Activated CD4-positive, alpha-beta memory T cell treated with anti-CD3 and anti-CD28 coated beads for 36 hours (primary cell): ENCODE measurements around the gene RPS2. TPM values are rescaled to one million over a fixed set of nuclear protein-coding genes. Genes with fewer than 3 reads are reported as not detected.

ENCODE experiments used
- CTCF ChIA-PET: fragments of 350-600 bp; sonication (Branson Sonifier 250); formaldehyde crosslinking; loops from one replicate; lab custom pipeline; 2021; ENCODE audit warnings: antibody characterized with exemption, inconsistent platforms; lab: Charles Lee
- POLR2A ChIA-PET: fragments of 350-600 bp; sonication (Branson Sonifier 250); formaldehyde crosslinking; loops from one replicate; lab custom pipeline; 2021; ENCODE audit warnings: antibody characterized with exemption; lab: Charles Lee
- DNase-seq: peaks from one replicate; pipeline ENCODE4 v3.0.0-alpha.2; 2020
- H3K27ac Mint-ChIP-seq: one replicate; pipeline ENCODE4 v1.8.0; 2021; ENCODE audit warnings: mixed read lengths
- H3K27me3 Mint-ChIP-seq: one replicate; pipeline ENCODE4 v1.8.0; 2021; ENCODE audit warnings: mixed read lengths
- H3K36me3 Mint-ChIP-seq: one replicate; pipeline ENCODE4 v1.8.0; 2021; ENCODE audit warnings: mixed read lengths
- H3K4me1 Mint-ChIP-seq: one replicate; pipeline ENCODE4 v1.8.0; 2021; ENCODE audit warnings: low read depth, mixed read lengths
- H3K4me3 Mint-ChIP-seq: one replicate; pipeline ENCODE4 v1.8.0; 2021; ENCODE audit warnings: mild to moderate bottlenecking, mixed read lengths
- H3K9me3 Mint-ChIP-seq: one replicate; pipeline ENCODE4 v1.8.0; 2021; ENCODE audit warnings: mixed read lengths
- intact Hi-C: fragments of 100-400 bp; cut with micrococcal nuclease; formaldehyde crosslinking; loops from one replicate; pipeline ENCODE4 v1.15.1; 2023
- total RNA-seq, 2 experiments: library from RNA; stranded (reverse); gene quantifications; one replicate each; pipeline ENCODE4 v1.2.3, GENCODE V29; 2021

The RPS2 gene
- total RNA-seq, 2 experiments from 2014 or later: 5,123 to 5,136 TPM

DNA sequence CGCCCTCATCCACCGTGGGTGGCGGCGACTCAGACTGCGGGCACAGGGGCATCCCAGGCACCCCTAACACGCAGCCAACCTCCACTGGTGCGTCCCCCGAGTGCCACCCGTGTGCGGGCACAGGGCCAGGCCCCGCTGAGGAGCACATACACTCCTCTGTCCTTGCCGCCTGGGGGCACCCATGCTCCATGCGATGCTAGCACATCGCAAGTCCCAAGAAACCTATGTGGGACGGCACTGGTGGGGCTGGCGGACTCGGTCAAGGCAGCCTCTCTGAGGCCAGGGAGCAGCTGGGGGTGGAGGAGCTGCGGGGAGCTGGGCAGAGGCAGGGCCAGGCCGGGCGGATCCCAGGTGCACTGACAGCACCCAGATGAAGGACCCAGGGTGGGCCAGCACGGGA, 41.0 kb upstream of the RPS2 start:
- H3K4me1 Mint-ChIP-seq: peaks cover 41% of the 10 kb centered on the region
- H3K27ac Mint-ChIP-seq: no peak overlapping the region
- peaks cover 28% of the 10 kb centered on the region for H3K36me3 Mint-ChIP-seq
- POLR2A ChIA-PET: interaction anchor here (1.0 kb wide), 1 partner anchor 21 kb away, joined by 5 read pairs; no protein-coding TSS in a partner anchor
- H3K9me3 Mint-ChIP-seq: no peaks in the 10 kb centered on the region
- CTCF ChIA-PET: interaction anchor here (1.1 to 2.1 kb wide), 2 partner anchors 135 to 145 kb away, joined by 3 to 25 read pairs; no protein-coding TSS in a partner anchor
- H3K27me3 Mint-ChIP-seq: no peaks in the 10 kb centered on the region
- no peak overlapping the region for H3K4me3 Mint-ChIP-seq
- intact Hi-C loops: no loop called here
- no peak for DNase-seq

DNA sequence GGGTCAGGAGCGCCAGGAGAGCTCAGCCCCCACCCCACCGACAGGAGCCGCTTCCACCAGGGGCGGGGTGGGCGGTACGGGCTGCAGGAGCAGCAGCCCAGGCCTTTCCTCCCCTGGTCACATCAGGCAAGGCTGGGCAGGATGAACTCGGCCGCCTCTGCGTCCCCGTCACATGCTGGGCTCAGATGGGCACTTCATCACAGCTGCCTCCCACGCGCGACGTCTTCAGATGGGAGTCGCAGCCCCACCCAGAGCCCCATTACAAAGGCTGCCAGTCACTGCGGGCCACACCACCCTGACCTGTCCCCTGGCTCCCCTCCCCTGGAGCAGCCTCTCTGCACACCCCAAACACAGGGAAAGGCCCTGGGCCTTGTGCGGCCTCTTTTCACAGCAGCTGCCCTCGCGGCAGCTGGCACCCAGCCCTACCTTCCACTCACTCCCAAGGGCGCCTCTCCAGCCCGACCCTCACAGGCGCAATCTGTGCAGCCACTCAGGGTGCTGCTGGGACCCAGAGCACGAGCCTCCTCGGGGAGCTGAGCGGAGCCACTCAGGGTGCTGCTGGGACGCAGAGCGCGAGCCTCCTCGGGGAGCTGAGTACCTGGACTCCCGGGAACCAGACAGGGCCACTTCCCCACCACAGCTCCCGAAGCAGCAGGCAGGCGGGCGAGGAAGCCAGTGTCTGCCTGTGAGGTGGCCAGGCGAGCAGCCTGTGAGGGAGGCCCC, 40.3 kb upstream of the RPS2 start:
- no peaks in the 10 kb centered on the region for H3K27me3 Mint-ChIP-seq
- peaks cover 24% of the 10 kb centered on the region for H3K36me3 Mint-ChIP-seq
- H3K27ac Mint-ChIP-seq: no peak overlapping the region
- ChIA-PET POLR2A (interaction anchor here (1.4 kb wide), 1 partner anchor 40 kb away, joined by 5 read pairs; the partner anchor contains the start of gene RPS2), CTCF (interaction anchor here (0.7 to 2.1 kb wide), 16 partner anchors 9 to 461 kb away, joined by 3 to 25 read pairs (median 7); partner anchors contain the start of genes GFER, NPW, SYNGR3 and TRAF7)
- intact Hi-C loops: no loop called here
- no peaks in the 10 kb centered on the region for H3K9me3 Mint-ChIP-seq
- H3K4me3 Mint-ChIP-seq: no peak overlapping the region
- DNase-seq: no peak
- peaks cover 37% of the 10 kb centered on the region for H3K4me1 Mint-ChIP-seq

DNA sequence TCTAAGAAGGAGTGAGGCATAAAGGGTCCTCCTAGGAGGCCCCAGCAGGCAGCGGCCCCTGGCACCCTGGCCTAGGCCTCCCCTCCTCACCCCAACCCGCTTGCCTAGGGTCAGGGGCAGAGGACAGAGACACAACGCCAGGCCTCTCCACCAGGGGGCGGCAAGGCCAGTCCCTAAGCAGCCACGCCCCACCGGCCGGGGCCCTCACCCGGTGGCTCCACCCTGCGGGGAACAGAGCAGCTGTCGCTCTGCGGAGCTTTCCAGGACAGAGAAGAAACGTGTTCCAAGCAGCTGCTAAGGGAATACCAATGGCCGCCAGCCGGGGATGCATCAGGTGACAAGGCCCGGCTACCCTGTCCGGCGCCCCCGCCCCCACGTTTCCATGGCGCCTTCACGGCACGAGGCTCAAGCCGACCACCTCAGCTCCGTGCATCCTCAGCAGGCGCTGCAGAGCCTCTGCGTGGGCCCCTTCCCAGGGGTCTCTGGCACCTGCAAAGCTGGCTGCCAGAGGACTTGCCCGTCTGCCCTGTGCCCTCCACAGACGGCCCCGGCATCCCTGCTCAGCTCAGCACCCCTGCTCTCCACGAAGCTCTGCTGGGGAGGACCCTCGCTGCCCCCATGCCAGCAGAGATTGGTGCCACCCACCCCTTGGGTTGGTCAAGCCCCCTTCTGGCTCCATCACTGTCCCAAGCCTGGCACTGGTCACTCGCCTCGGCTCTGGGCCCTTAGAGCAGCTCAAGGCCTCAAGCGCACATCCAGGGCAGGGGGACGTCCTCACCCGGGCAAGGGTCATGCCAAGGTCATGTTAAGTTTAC, 39.4 kb upstream of the RPS2 start:
- peaks cover 26% of the 10 kb centered on the region for H3K36me3 Mint-ChIP-seq
- H3K4me3 Mint-ChIP-seq: no peak overlapping the region
- POLR2A ChIA-PET: interaction anchor here (0.9 to 1.4 kb wide), 3 partner anchors 13 to 40 kb away, joined by 3 to 5 read pairs (median 3); partner anchors contain the start of genes RPS2 and SYNGR3
- DNase-seq: peak; percentile 92
- intact Hi-C loops: no loop called here
- CTCF ChIA-PET: interaction anchor here (0.6 to 2.1 kb wide), 32 partner anchors 8 to 532 kb away, joined by 3 to 25 read pairs (median 6); partner anchors contain the start of genes GFER, MSRB1, NPW and NTHL1
- peaks cover 37% of the 10 kb centered on the region for H3K4me1 Mint-ChIP-seq
- no peak overlapping the region for H3K27ac Mint-ChIP-seq
- H3K9me3 Mint-ChIP-seq: no peaks in the 10 kb centered on the region
- H3K27me3 Mint-ChIP-seq: no peaks in the 10 kb centered on the region

DNA sequence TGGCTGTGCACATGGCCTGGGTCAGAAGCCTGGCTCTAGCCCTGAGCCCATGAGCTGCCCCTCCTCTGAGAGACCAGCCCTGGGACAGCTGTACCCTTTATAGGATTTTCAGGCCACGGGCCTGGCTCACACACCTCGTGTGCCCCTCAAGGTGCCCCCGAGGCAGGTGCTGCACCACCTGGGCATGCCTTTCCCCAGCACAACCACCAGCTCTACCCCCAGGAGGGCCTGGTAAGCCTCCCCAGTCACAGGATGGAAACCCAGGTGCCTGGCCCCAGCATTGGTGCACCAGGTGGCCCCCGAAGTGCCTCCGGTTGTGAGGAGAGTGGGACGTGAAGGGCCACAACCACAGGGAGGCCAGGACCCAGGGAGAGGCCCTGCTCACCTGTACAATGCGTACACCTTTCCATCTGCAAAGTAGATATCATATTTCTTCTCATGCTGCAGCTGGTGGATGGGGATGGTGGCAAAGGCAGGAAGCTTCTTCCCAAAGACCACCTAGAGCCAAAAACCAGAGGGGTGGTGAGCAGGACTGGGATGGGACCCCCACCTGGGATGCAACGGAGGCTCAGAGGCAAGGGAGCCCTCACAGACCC, 38.7 kb upstream of the RPS2 start:
- POLR2A ChIA-PET: interaction anchor here (0.5 to 1.0 kb wide), 3 partner anchors 12 to 353 kb away, joined by 3 to 6 read pairs (median 3); partner anchors contain the start of gene SYNGR3
- no peak for DNase-seq
- H3K27me3 Mint-ChIP-seq: no peaks in the 10 kb centered on the region

DNA sequence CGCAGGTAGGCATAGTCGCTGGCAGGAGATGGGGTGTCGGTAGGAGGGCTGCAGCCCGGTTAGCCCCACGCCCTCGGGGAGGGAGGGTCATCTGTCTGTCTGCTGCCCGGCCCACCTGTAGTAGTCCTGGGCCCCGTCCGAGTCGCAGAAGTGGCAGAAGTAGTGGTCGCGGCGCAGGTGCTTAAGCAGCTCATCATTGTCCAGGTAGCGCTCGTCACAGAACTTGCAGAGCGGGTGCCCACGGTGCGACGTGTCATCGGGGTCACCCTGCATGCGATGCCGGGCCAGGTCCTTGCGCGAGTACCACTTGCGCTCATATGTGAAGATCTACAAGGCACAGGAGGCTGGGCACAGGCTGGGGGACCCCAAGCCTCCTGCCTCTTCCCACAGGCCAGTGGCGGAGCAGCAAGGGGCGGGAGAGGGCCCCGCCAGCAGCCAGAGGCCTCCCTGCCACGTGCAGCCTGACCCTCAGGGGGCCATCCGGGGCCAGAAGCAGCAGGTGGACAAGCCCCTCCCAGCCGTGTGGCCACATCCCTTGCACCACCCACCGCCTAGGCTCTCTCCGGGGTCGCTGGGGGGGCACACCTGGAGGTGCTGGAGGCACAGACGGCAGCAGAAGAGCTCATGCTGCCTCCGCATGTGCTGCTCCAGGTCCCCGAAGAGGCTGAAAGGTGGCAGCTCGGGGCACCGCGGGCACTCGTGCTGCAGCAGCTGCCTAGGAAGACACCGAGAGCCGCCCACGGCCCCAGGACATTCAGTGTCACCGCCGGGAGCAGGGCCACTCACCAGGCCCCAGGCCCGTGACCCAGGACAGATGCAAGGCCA, 38.0 kb upstream of the RPS2 start:
- intact Hi-C loops: no loop called here
- POLR2A ChIA-PET: interaction anchor here (0.5 to 1.0 kb wide), 2 partner anchors 13 to 354 kb away, joined by 3 to 6 read pairs; partner anchors contain the start of gene SYNGR3

More for the DNA sequence above, 38.7 kb upstream of the RPS2 start:
- Mint-ChIP-seq H3K9me3 (no peaks in the 10 kb centered on the region), H3K4me3 (no peak overlapping the region), H3K36me3 (peaks cover 23% of the 10 kb centered on the region), H3K27ac (no peak overlapping the region), H3K4me1 (peaks cover 32% of the 10 kb centered on the region)
- intact Hi-C loops: no loop called here
- CTCF ChIA-PET: interaction anchor here (0.9 to 2.1 kb wide), 27 partner anchors 7 to 533 kb away, joined by 3 to 25 read pairs (median 6); partner anchors contain the start of genes GFER, MSRB1, NPW and NTHL1

DNA sequence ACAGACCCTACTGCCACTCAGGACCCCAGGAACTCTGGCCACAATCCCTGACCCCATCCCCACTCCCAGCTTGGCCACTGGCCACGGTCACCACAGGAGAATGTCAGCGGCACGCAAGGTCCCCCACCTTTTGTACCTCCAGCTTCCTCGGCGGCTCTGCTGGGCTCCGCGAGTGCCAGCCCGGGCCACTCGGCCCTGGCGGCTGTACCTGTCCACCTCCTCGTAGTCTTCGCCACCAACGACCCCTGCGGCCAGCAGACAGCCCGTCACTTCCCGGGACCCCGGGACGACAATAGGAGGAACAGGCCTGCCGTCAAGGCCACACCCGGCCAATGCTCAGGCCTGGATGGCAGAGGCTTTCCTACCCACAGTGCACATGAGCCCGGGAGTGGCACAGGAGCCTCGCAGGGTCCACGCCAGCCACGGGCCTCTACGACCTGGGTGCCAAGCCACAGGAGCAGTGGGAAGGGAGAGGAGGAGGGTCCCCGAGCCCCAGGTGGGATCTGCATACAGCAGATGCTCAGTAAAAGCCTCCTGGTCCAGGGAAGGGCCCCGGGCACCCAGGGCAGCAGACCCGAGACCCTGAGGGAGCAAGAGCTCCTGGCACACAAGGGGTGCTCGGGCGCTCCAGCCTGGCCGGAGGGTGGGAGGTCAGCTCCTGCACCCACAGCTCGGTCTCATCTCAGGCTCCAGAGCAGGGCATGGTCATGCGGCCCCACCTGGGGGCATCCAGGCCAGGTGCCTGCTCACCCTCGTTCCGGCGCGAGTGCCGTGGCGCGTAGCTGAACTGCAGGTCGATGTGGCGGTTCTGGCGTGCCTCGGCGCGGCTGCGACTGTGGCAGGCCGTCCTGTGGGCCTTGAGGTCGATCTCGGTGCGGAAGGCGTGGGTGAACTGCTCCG, 37.1 kb upstream of the RPS2 start:
- H3K27me3 Mint-ChIP-seq: no peaks in the 10 kb centered on the region
- H3K4me3 Mint-ChIP-seq: no peak overlapping the region
- no peak for DNase-seq
- ChIA-PET CTCF (no interaction called here), POLR2A (no interaction called here)
- peaks cover 18% of the 10 kb centered on the region for H3K4me1 Mint-ChIP-seq
- intact Hi-C loops: no loop called here
- H3K27ac Mint-ChIP-seq: no peak overlapping the region
- H3K9me3 Mint-ChIP-seq: no peaks in the 10 kb centered on the region
- peaks cover 25% of the 10 kb centered on the region for H3K36me3 Mint-ChIP-seq

More for the DNA sequence above, 38.0 kb upstream of the RPS2 start:
- Mint-ChIP-seq H3K27me3 (no peaks in the 10 kb centered on the region), H3K9me3 (no peaks in the 10 kb centered on the region), H3K4me1 (peaks cover 26% of the 10 kb centered on the region), H3K4me3 (no peak overlapping the region), H3K36me3 (peaks cover 23% of the 10 kb centered on the region), H3K27ac (no peak overlapping the region)
- no peak for DNase-seq
- CTCF ChIA-PET: interaction anchor here (0.9 to 2.1 kb wide), 11 partner anchors 9 to 152 kb away, joined by 3 to 18 read pairs (median 6); partner anchors contain the start of genes GFER, NTHL1, RNF151 and SYNGR3

DNA sequence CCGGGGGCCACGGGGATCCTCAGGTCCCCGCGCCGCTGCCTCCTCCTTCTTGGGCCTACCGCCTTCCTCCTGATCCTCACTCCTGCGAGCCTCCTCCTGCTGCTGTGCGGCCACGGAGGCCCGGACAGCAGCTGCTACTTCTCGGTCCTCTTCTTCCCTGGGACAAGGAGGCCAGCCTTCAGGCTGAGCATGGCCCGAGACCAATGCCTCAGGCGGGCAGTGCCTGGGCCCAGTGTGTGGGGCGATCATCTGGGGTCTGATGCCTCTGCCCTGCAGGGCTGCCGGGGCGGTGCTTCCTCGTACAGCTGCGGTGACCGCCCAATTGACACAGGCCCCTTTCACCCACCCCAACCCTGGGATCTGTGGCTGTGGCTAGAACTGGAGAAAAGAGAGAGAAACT, 36.4 kb upstream of the RPS2 start:
- ChIA-PET POLR2A (no interaction called here), CTCF (no interaction called here)
- Mint-ChIP-seq H3K36me3 (peaks cover 24% of the 10 kb centered on the region), H3K4me1 (peaks cover 14% of the 10 kb centered on the region), H3K4me3 (no peak overlapping the region), H3K27me3 (no peaks in the 10 kb centered on the region), H3K27ac (no peak overlapping the region), H3K9me3 (no peaks in the 10 kb centered on the region)
- intact Hi-C loops: no loop called here
- DNase-seq: no peak

DNA sequence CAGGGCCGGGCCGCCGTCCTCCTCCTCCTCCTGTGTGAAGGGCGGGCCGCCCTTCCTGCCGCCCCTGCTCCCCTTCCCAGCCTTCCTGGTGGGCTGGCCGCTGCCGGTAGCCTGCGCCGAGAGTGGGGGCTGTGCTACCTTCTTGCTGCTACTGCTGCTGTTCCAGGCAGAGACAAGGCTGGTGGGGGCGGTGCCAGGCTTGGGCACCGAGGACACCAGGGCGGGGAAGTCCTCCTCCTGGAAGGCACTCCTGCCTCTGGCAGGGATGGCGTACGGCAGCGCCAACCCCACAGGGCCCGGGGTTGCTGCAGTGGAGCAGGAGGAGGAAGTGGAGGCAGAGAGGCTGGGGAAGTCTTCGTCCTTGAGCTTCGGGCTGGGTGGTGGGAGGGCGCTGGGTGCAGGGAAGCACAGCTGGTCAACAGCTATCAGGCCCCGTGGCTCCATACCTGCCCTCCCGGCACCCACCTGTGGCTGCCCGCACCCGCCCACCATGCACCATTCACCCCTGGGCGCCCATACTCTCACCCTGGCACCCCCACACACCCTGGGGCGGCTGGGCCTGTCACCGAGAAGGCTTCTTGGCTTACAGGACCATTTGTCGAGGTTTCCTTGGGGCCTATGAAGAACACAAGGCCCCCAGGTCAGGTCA, 35.4 kb upstream of the RPS2 start:
- Mint-ChIP-seq H3K27me3 (no peaks in the 10 kb centered on the region), H3K4me1 (peaks cover 9% of the 10 kb centered on the region), H3K36me3 (peaks cover 24% of the 10 kb centered on the region), H3K9me3 (no peaks in the 10 kb centered on the region), H3K4me3 (no peak overlapping the region), H3K27ac (no peak overlapping the region)
- ChIA-PET POLR2A (no interaction called here), CTCF (no interaction called here)
- DNase-seq: no peak
- intact Hi-C loops: no loop called here

DNA sequence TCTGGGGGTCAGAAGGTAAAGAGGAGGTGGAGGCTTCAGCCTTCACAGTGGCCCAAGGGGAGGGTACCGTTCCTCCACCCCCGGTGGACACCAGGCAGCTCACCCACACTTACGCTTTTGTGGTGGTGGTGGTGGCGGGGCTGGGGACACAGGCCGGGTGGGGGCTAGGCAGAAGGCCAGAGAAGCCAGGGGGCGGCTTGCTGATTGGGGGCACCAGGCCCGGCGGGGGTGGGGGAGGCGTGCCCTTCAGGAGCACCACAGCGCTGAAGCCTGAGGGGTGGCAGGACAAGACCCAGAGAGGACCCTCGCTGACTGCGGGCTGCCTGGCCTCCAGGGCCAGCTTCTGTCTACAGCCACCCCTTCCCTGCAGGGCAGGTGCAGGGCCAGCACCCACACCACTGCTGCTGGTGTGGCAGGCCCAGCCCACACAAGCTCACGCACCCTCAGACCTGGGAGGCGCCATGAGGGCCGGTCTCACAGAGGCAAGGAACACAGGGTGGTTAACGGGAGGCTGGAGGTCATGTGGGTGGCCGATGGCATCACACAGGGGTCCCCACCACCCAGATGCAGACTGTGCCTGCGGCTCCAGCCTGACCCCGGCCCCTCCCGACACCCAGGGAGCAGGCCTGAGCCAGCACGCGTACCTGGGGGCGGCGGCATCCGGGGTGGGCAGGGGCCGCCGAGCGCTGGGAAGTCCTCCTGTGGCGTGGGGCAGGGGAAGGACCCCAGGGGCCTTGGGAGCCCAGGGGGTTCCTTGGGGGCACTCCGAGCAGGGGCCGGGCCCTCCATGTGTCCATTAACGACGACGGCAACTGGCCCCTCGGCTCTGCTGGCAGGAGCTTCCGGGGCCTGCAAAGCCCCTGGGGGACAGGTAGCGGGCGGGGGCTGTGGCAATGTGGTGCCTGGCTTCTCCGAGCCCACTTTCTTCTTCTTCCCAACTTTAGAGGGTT, 34.5 kb upstream of the RPS2 start:
- H3K27me3 Mint-ChIP-seq: no peaks in the 10 kb centered on the region
- no peak overlapping the region for H3K4me3 Mint-ChIP-seq
- no peaks in the 10 kb centered on the region for H3K9me3 Mint-ChIP-seq
- peaks cover 24% of the 10 kb centered on the region for H3K36me3 Mint-ChIP-seq
- no peak for DNase-seq
- H3K27ac Mint-ChIP-seq: no peak overlapping the region
- peaks cover 4% of the 10 kb centered on the region for H3K4me1 Mint-ChIP-seq
- intact Hi-C loops: no loop called here
- ChIA-PET POLR2A (no interaction called here), CTCF (interaction anchor here (0.7 kb wide), 1 partner anchor 9 kb away, joined by 3 read pairs; no protein-coding TSS in a partner anchor)
